ENCODE measurements around the gene TNNT2.

The TNNT2 gene

DNA sequence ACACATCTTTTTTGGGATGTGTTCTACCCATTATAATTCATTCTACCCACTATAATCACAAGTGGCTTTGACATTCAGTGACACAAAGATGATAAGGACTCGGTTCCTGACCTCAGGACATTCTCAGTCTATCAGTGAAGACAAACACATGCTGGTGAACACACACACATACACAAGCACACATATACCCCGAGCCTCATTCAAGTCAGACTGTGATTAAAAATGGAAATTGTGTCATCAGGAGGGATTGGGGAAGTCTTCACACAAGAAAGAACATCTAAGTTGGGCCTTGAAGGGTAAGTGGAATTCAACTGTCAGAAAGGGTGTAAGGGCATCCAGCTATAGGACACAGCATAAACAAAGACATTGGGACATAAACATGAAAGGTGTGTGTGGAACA lies 24.2 kb upstream of the TNNT2 start:
- no peak for DNase-seq

DNA sequence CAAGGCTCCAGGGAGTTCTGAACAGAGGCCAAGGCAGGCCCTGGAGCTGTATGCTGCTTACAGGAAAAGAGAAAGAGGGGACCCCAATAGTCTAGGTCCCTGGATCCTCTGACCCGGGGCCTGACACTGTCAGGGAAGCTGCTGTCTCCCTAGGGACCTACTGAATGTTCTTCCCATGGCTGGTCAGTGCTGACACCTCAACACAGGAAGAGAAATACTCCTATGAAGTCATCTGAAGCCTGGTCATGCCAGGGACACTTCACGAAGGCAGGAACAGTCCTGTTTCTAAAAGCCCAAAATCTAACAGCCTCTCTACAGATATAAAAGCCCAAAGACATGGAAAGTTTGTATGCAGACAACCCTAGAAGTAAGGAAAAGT lies 23.4 kb upstream of the TNNT2 start:
- DNase-seq = no peak

DNA sequence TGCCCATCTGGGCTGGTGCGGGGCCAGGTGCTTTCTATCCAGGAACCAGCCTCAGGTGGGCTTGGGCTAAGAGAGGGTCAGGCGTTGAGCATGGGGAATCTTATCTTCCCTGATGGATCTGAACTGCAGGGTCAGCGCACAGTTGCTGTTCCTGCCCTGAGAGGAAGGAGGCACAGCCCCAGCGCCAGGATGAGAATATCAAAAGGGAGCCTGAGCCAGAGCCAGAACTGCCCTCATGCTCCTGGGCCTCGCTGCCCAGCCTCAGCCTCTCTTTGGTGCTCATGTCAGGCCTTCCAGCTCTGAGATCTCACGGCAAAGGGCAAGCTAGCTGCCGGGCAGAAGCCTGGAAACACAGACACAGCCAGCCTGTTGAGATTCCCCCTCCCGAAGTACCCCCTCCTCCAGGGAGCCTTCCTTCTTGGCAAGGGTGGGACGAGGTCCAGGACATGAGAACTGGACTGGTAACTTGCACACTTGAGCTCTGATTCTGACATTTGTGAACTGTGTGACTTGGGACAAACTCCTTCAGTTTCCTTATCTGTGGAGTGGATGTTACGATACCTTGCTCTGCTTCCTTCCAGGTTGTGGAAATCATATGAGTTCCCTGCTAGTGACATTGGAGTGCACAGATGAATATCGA lies 22.9 kb upstream of the TNNT2 start:
- DNase-seq = no peak

- DNase-seq = no peak
Observed at GRCh38 chr1:201399352-201400126, 22.1 kb upstream of the TNNT2 start.

- DNase-seq = no peak
Observed at GRCh38 chr1:201399018-201399351, 21.5 kb upstream of the TNNT2 start, which contains the start of gene LAD1. LAD1 (minus strand) TSS chr1:201399324; CDS start chr1:201399306, 18 bp downstream.

- DNase-seq = no peak
Observed at GRCh38 chr1:201397675-201398074, 20.2 kb upstream of the TNNT2 start.

DNA sequence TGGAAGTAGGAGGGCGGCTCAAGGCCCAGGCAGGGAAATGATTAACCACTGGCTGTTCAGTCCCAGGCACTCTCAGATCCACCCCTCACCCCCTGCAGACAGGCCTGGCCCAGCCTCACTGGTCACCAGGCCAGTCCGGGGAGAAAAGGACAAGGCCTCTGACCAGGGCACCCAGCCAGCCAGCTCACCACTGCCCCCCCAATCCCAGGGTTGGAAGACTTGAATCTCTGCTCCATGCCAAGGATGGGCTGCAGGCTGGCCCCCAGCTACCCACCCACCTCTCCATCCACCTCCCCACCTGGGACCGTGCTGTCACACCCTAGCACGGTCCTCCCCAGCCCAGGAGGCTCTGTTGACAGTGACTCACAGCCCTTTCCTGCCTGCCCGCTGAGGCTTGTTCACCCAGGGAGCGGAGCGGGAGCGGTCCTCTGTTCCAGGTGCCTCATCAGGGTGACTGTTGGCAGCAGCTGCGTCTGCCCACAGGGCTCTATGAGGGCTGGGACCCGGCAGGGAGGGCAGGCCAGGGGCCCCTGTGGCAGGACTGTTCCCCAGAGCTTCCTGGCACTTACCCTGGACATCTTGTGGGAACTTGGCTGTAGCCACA lies 19.5 kb upstream of the TNNT2 start:
- DNase-seq = no peak

- DNase-seq = no peak
Observed at GRCh38 chr1:201395936-201396335, 18.5 kb upstream of the TNNT2 start.

DNA sequence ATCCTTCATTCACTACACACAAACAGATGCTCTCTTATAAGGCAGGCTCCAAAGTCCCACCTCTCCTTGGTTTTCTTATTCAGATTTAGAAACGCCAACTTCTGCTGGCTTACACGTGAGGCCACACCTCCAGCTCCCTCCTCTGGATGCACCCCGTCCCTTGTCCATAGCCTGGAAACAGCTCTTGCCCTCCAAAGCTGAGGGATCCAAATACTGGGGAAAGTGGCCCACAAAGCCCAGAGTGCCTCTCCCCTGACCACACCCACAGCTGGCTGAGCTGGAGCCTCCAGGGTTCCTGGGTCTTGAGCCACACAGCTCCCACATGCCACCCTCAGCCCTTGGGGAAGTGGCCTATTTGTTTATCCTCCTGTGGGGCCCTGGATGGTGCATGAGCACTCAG lies 17.1 kb upstream of the TNNT2 start:
- DNase-seq = no peak

DNA sequence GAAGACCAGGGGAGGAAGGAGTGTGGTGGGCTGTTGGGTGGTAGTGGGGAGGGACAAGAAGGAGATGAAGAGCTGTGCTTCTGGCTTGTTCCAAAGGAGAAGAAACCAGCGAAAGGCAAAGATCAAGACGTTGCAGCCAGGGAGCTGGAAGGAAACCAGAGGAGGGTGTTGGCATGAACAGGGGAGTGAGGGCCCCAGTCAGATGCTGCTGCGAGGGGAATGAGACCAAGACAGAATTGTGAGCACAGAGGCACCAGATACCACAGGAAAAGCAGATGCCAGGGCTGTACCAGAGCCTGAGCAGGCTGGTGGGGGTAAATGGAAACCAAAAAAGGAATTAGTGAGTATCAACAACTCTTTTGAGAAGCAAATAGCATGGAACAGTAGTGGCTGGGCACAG lies 15.6 kb upstream of the TNNT2 start:
- no peak for DNase-seq

DNA sequence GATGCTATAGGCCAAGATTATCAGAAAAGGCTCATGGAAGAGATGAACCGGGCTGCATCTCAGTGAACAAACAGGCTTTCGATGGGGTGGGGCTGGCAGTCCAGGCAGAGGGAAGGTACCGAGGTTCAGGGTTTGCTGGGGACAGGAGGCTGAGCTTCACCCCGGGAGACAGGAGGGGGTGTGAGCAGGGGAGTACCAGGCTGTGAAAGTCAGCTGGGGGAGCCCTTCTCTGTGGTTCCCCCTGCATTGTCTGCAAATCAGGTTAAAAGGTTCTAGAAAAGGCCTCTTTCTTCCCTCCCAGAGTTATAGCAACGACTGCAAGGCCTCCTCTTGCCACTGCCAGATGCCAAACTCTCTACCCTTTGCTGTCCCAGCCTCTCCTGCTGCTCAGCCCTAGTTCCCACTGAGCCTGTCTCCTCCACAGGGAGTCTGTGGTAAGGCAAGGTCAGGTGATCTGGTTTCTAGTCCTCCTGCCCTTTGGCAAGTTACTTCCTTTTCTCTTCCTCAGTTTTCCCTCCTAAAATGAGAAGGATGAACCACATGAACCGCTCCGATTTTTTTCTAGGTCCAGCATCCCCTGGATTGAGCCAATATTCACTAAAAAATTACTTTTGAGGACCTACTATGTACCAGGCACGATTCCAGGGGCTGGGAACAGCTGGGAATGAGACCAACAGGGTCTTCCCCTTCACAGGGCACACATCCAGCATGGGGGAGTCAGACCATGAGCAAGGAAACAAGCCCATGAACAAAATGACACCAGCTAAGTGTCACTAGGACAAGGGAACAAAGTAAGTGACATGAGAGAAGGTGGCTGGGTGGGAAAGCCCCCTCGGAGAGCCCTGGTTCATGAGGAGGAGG lies 14.4 kb upstream of the TNNT2 start:
- DNase-seq = no peak

DNA sequence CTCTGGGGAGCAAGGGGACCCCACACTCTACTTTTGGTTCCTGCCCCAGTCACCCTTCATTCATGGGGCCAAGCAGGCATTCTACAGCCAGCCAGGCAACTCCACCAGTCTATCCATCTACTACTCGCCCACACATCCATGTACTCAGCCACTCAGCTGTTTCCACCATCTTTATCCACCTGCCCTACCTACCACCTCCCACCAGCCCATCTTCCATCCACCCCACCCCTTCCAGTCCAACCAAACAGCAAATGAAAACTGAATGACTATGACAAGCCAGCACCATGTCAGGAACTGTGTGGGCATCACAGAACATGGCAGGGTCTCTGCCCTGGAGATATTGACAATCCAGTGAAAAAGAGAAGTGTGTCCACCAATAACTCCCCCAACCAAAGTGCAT lies 13.7 kb upstream of the TNNT2 start:
- DNase-seq = no peak

DNA sequence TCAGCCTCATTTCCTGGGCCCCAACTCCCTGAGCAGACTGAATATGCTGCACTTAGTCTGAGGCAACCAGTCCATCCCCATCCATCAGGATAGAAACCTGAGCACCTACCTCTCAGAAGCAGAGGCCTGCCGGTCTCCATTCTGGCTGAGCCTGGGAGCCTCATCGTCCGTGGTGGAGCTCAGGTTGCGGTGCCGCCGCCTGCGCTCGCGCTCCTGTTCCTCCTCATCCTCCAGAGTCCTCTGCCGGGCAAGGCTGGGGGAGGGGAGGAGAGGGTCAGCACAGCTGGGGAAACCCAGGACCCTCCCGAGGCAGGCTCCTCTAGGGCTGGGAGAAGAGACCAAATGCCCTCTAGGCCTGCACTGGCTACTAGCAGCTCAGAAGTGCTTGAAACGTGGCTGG lies 11.6 kb upstream of the TNNT2 start:
- DNase-seq = no peak

- DNase-seq = no peak
Observed at GRCh38 chr1:201386208-201386607, 8.7 kb upstream of the TNNT2 start.

GRCh38 chr1:201385299-201385891 lies 7.9 kb upstream of the TNNT2 start:
- peak; percentile 35 for DNase-seq

DNA sequence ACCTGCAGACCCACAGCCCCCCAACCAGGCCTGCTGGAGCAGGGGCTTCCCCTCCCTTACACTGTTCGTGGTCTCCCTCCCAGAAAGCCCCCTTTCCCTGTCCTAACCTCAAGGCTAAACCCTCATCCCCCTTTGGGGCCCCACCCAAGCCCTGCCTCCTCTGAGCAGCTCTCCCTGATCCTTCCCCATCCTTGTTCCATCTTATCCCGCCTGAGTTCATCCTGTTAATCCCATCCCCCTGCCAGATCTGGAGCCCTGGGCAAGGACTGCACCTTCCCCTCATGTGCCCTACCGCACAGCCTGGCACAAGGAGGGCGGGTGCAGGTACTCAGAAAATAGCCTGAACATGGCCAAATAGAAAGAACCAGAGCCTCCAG lies 6.9 kb upstream of the TNNT2 start:
- DNase-seq = no peak

DNA sequence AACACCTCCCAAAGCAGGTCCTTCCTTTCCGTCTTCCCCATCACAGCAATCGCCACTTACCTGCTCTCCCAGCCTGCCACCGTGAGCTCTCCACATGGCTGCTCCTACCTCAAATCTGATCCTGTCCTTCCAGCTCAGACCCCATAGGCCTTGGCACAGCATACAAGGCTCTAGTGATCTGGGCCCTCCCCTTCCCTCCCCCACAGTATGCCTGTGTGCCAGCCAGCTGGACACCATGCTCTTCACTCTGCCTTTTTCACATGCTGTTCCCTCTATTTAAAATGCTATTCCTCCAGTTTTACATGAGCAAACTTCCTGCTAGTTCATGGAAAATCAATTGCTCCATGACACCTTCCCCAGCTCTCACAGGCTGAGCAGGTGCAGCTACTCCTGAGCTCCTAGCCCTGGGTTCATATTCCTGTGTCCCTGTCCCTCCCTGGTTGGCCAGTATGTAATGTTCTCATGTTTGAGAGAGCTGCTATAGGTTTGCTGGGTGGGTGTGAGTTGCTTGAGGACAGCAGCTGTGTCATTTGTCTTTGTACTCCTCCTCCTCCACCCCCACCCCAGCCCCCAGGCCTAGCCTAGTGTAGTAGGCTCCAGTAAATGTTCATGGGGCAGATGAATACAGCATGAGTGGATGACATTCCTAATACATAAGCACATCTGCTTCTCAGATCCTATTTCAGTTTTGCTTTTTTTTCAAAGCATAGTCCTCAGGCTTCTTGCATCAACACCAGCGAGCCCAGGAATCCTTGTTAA lies 6.3 kb upstream of the TNNT2 start:
- peak; percentile 27 for DNase-seq

GRCh38 chr1:201381130-201381529 lies 3.6 kb upstream of the TNNT2 start:
- DNase-seq = peak; percentile 63

DNA sequence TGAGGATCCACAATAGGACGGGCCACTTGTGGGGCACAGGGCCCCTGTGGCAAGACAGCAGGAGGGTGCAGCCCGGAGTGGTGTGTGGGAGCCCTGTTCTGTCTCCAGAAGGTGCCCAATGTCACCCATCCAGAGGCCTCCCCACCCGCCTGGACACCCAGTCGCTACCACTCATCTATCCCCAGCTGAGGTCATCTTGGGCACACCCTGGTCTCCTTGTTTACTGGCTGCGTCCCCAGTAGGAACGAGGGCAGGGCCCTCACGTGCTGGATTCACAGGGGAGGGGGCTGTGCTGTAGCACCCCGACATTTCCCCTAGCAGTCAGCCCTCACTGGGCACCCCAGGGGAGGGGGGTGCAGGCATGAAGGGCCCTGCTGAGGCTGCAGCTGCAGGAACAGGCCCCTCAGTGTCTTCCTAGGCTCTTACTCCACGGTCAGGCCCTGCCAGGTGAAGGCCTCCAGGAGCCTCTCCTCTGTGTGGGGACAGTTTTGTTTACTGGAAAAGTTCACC lies 2.3 kb upstream of the TNNT2 start:
- DNase-seq = no peak

- no peak for DNase-seq
Observed at GRCh38 chr1:201378804-201379203, 1.3 kb upstream of the TNNT2 start.

GRCh38 chr1:201376464-201377374 lies 761 bp downstream of the TNNT2 start:
- no peak for DNase-seq
